ENCODE measurements around the gene PPP1CC. TPM values are rescaled to one million over a fixed set of nuclear protein-coding genes. Genes with fewer than 3 reads are reported as not detected.
"Not testable (repeated sequence)": the region's sequence is repeated elsewhere in the genome, so short reads cannot be mapped to it uniquely, and the experiment has no call there.

Gene PPP1CC
- total RNA-seq, 1 donor: 158 TPM

DNA sequence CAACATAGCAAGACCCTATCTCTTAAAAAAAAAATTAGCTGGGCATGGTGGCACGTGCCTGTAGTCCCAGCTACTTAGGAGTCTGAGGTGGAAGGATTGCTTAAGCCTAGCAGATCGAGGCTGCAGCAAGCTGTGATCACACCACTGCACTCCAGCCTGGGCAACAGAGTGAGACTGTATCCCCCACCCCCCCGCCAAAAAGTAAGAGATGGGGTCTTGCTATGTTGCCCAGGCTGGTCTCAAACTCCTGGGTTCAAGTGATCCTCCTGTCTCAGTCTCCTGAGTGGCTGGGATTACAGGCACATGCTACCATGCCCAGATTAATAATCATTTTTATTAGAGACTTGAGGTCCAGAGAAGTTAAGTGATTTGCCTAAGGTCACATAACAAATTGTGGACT is 22.9 kb upstream of the PPP1CC start:
- not testable (repeated sequence) for H3K9me3 ChIP-seq (ENCODE audit: low read depth, low read length); H3K27me3 ChIP-seq (ENCODE audit: insufficient read depth, low read length); H3K4me1 ChIP-seq (ENCODE audit: insufficient read depth, low read length); H3K4me3 ChIP-seq (ENCODE audit: low read length)

DNA sequence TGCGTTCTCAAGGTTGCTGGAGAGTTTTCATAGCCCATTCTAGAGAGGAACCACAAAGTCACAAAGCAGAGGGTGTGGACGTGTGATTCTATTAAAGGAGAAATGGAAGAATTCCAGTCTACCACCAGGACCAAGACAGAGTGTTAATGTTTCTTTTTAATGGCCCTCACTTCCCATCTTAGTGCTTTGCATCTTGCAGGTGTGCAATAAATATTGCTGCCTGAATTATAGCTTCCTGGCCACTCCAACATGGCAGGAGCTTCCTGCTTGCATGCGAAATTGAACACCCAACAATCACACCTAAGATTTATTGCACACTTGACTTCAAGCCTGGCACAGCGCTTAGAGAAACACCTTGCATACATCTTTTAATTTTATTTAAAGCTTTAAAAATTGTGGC is 22.4 kb upstream of the PPP1CC start:
- no peaks in the 10 kb centered on the region for H3K27me3 ChIP-seq (ENCODE audit: insufficient read depth, low read length)
- H3K9me3 ChIP-seq (ENCODE audit: low read depth, low read length): no peaks in the 10 kb centered on the region
- no peak overlapping the region for H3K4me3 ChIP-seq (ENCODE audit: low read length)
- peaks cover 5% of the 10 kb centered on the region for H3K4me1 ChIP-seq (ENCODE audit: insufficient read depth, low read length)

- Histone ChIP-seq H3K4me1 (ENCODE audit: insufficient read depth, low read length) (peaks cover 6% of the 10 kb centered on the region), H3K4me3 (ENCODE audit: low read length) (no peak overlapping the region), H3K27me3 (ENCODE audit: insufficient read depth, low read length) (no peaks in the 10 kb centered on the region), H3K9me3 (ENCODE audit: low read depth, low read length) (no peaks in the 10 kb centered on the region)
These were observed 20.9 kb upstream of the PPP1CC start for GRCh38 chr12:110763583-110763982.

DNA sequence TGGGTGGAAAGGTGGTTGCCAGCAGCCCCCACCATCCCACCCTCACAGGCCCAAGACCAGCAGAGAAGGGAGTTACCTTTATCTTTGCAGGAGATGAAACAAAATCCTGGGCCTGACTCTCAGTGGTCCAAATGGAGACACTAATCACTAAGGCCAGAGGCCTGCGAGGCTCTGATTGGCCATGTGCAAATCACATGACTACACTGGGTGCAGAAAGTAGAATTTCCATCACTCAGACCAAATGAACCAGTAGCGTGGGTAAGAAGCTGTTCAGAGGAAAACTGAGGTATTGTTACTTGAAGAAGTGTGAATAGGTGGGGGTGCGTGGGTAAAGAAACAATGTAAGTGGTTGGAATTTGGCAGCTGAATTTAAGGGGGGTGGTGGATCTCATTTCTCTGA is 20.2 kb upstream of the PPP1CC start:
- Histone ChIP-seq H3K4me3 (ENCODE audit: low read length) (no peak overlapping the region), H3K27me3 (ENCODE audit: insufficient read depth, low read length) (no peaks in the 10 kb centered on the region), H3K4me1 (ENCODE audit: insufficient read depth, low read length) (peaks cover 6% of the 10 kb centered on the region), H3K9me3 (ENCODE audit: low read depth, low read length) (no peaks in the 10 kb centered on the region)

GRCh38 chr12:110760204-110760609 is 17.5 kb upstream of the PPP1CC start:
- Histone ChIP-seq H3K9me3 (ENCODE audit: low read depth, low read length) (no peaks in the 10 kb centered on the region), H3K4me3 (ENCODE audit: low read length) (no peak overlapping the region), H3K27me3 (ENCODE audit: insufficient read depth, low read length) (no peaks in the 10 kb centered on the region), H3K4me1 (ENCODE audit: insufficient read depth, low read length) (peaks cover 6% of the 10 kb centered on the region)

DNA sequence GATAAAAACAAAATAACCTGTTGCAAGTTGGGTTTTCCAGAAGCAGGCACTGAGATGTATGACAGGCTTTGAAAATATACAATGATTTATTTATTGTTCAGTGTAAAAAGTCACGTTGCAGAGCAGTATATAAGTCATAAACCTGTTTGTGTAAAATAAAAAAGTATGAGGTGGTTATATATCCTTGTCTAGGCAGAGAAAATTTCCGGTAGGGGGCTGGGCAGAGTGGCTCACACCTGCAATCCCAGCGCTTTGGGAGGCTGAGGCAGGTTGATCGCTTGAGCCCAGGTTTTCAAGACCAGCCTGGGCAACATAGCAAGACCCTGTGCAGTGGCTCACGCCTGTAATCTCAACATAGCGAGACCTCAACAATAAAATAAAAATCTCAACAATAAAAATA is 16.2 kb upstream of the PPP1CC start:
- no peaks in the 10 kb centered on the region for H3K9me3 ChIP-seq (ENCODE audit: low read depth, low read length)
- H3K4me1 ChIP-seq (ENCODE audit: insufficient read depth, low read length): peaks cover 6% of the 10 kb centered on the region

GRCh38 chr12:110756611-110757010 is 13.9 kb upstream of the PPP1CC start:
- Histone ChIP-seq H3K4me1 (ENCODE audit: insufficient read depth, low read length) (peaks cover 6% of the 10 kb centered on the region), H3K27me3 (ENCODE audit: insufficient read depth, low read length) (no peaks in the 10 kb centered on the region), H3K4me3 (ENCODE audit: low read length) (no peak overlapping the region), H3K9me3 (ENCODE audit: low read depth, low read length) (no peaks in the 10 kb centered on the region)

More for the DNA sequence above, 16.2 kb upstream of the PPP1CC start:
- H3K4me3 ChIP-seq (ENCODE audit: low read length): no peak overlapping the region
- no peaks in the 10 kb centered on the region for H3K27me3 ChIP-seq (ENCODE audit: insufficient read depth, low read length)

- Histone ChIP-seq H3K27me3 (ENCODE audit: insufficient read depth, low read length) (no peaks in the 10 kb centered on the region), H3K4me3 (ENCODE audit: low read length) (no peak overlapping the region), H3K4me1 (ENCODE audit: insufficient read depth, low read length) (no peaks in the 10 kb centered on the region), H3K9me3 (ENCODE audit: low read depth, low read length) (no peaks in the 10 kb centered on the region)
These were observed 11.6 kb upstream of the PPP1CC start for GRCh38 chr12:110754101-110754793.

DNA sequence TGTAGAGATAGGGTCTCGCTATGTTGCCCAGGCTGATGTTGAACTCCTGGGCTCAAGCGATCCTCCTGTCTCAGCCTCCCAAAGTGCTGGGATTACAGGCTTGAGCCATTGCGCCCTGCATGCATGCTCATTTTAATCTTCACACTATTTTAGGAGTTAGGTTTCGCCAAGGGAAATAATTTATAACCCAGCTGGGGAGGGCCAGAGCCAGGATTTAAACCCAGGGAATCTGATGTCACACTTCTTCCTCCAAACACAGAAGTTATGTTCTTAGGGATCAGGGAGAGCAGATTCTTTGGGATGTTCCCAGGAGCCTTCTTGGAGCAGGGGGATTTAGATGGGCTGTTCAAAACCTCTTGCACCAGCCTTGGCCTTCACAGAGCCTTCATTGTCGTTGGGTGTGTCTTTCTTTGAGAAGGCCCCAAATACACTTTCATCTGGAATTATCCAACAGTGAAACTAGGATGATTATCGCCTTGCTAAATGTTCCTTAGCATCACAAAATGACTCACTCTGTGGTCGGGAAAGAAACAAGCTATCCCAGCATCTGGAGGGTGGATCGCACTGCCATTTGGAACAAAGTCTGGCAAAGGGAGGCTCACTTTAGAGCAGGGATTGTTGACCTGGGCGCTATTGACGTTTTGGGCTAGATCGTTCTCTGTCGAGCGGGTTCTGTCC is 8.2 kb upstream of the PPP1CC start:
- Histone ChIP-seq H3K4me1 (ENCODE audit: insufficient read depth, low read length) (no peaks in the 10 kb centered on the region), H3K9me3 (ENCODE audit: low read depth, low read length) (no peaks in the 10 kb centered on the region), H3K4me3 (ENCODE audit: low read length) (no peak overlapping the region), H3K27me3 (ENCODE audit: insufficient read depth, low read length) (no peaks in the 10 kb centered on the region)

DNA sequence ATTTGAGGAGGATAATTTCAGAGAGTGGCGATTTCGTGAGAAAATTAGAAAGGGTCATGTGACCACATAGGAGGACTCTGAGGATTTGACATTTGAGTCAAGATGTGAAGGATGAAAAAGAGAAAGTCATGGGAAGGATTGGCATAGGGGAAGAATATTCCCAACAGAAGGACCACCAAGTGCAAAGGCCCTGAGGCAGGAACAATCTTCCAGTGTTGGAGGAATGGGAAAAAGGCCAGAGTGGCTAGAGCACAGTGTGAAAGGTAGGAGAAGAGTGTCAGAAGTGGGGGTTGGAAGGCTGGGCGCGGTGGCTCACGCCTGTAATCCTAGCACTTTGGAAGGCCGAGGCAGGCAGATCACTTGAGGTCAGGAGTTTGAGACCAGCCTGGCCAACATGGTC is 3.9 kb upstream of the PPP1CC start:
- no peaks in the 10 kb centered on the region for H3K27me3 ChIP-seq (ENCODE audit: insufficient read depth, low read length)
- H3K4me3 ChIP-seq (ENCODE audit: low read length): no peak overlapping the region
- H3K4me1 ChIP-seq (ENCODE audit: insufficient read depth, low read length): peaks cover 7% of the 10 kb centered on the region
- H3K9me3 ChIP-seq (ENCODE audit: low read depth, low read length): no peaks in the 10 kb centered on the region

GRCh38 chr12:110745542-110746284 is 3.0 kb upstream of the PPP1CC start:
- Histone ChIP-seq H3K9me3 (ENCODE audit: low read depth, low read length) (no peaks in the 10 kb centered on the region), H3K27me3 (ENCODE audit: insufficient read depth, low read length) (no peaks in the 10 kb centered on the region), H3K4me3 (ENCODE audit: low read length) (no peak overlapping the region), H3K4me1 (ENCODE audit: insufficient read depth, low read length) (peaks cover 13% of the 10 kb centered on the region)

DNA sequence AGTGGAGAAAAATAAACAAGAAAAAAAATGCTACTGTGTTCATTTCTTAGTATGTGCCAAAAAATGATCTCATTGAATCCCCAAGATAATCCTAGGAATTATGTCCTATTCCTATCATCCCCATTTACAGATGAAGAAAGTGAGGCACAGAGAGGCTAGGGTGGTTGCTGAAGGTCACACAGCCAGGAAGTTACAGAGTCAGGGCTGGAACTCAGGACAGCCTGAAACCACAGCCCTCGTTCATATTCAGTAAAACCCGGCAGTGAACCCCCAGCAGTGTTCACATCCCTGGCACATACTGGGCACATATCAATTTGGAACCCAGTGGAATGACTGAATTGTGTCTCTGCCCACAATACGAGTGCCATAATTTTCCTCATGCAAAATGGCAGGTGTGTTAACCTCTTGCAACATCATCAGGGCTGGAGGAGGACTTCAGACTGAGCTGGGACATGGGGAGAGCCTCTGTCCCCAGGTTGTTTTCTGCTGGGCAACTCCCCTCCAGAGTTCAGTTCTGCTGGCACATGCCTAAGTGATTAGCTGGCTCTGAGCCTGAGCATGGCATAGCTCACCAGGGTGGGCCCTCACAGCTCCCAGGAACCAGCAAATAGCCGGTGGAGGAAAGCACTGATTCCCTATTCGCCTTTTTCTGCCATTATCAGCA is 2.0 kb upstream of the PPP1CC start:
- Histone ChIP-seq H3K4me1 (ENCODE audit: insufficient read depth, low read length) (peaks cover 18% of the 10 kb centered on the region), H3K27me3 (ENCODE audit: insufficient read depth, low read length) (no peaks in the 10 kb centered on the region), H3K9me3 (ENCODE audit: low read depth, low read length) (no peaks in the 10 kb centered on the region), H3K4me3 (ENCODE audit: low read length) (no peak overlapping the region)

DNA sequence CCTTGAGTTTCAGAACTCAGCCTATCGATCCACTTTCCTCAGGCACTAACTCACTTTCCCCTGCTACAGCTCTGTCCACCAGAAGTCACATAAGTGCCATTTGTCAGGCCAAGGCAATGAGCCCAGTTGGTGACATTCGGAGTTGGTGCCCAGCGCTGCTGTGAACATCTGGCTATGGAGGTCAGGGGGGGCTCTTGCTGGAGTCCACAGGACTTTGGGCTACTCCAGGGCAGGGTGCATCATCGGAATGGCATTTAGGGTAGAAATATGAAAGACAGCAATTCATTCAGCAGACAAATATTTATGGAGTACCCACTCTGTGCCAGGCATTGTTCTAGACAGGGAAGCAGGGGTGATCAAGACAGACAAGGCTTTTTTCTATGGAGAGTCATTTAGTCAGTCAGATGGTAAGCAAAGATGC is 1.5 kb upstream of the PPP1CC start:
- Histone ChIP-seq H3K27me3 (ENCODE audit: insufficient read depth, low read length) (no peaks in the 10 kb centered on the region), H3K4me3 (ENCODE audit: low read length) (no peak overlapping the region), H3K9me3 (ENCODE audit: low read depth, low read length) (no peaks in the 10 kb centered on the region)

GRCh38 chr12:110743571-110744093 is 941 bp upstream of the PPP1CC start:
- Histone ChIP-seq H3K4me3 (ENCODE audit: low read length) (peak overlapping the region; percentile 46), H3K9me3 (ENCODE audit: low read depth, low read length) (no peaks in the 10 kb centered on the region), H3K4me1 (ENCODE audit: insufficient read depth, low read length) (peaks cover 29% of the 10 kb centered on the region), H3K27me3 (ENCODE audit: insufficient read depth, low read length) (no peaks in the 10 kb centered on the region)

More for the DNA sequence above, 1.5 kb upstream of the PPP1CC start:
- H3K4me1 ChIP-seq (ENCODE audit: insufficient read depth, low read length): peaks cover 24% of the 10 kb centered on the region
